Measurements from ENCODE around the gene HDAC9. TPM values are rescaled to one million over a fixed set of nuclear protein-coding genes. Genes with fewer than 3 reads are reported as not detected.

HDAC9 gene
- total RNA-seq, 1 experiment from 2014 or later: 7.7 TPM

DNA sequence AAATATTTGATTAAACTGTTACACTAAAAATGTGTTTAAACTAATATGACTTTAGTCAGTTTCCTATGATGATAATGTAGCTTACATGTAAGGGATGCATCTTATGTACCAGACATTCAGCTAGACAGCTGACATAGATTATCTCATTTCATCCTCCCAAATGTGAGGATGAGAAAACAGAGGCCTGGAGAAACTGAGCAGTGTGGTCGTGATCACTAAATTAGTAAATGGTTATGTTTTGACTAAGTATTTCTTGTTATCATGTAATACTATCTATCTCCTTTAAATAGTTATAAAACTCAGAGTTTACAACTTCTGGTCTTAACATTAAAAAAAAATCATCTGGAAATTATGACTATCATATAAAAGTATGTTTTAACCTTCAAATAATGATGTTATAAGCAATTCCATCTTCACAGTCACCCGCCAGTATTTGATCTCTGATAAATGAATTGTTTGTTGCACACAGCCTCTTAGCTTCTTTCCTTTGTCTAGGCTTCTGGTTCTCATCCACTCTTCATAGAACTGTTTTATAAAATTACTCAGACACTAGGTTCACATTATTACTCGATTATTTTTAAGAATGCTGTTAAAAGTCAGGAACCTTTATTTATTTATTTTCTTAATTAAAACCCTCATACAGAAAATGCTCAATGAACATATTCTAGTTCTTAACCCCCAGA is 33.6 kb upstream of the HDAC9 start:
- no peak overlapping the region for H3K23ac ChIP-seq (ENCODE audit: insufficient read length, low read depth, low read length)
- H3K4me2 ChIP-seq (ENCODE audit: insufficient read depth, insufficient read length, low read length): no peak overlapping the region
- H3K79me1 ChIP-seq (ENCODE audit: insufficient read depth, low read depth, low read length, poor library complexity, severe bottlenecking): no peaks in the 10 kb centered on the region
- no peak overlapping the region for H2BK20ac ChIP-seq (ENCODE audit: low read depth, low read length, poor library complexity, severe bottlenecking)
- no peak overlapping the region for H4K8ac ChIP-seq (replicated peaks; ENCODE audit: insufficient read length, low read depth, low read length)
- Mint-ChIP-seq H3K4me1 (peaks cover 4 to 5% of the 10 kb centered on the region in 2 experiments; a peak in 3 of 4 replicates), H3K36me3 (ENCODE audit: insufficient read depth in 1 of 3, low read depth in 3 of 3) (no peaks in the 10 kb centered on the region), H3K9me3 (no peaks in the 10 kb centered on the region), H3K4me3 (no peak overlapping the region), H3K27ac (no peak overlapping the region), H3K27me3 (ENCODE audit: low read depth) (no peaks in the 10 kb centered on the region)
- H3K23me2 ChIP-seq (ENCODE audit: insufficient read length, low read depth, low read length, poor library complexity, severe bottlenecking): no peaks in the 10 kb centered on the region
- H3K27ac ChIP-seq (ENCODE audit: insufficient read length, low read depth, low read length): no peak overlapping the region
- H2BK12ac ChIP-seq (ENCODE audit: insufficient read length, low read depth, low read length): no peak overlapping the region
- H3K4me1 ChIP-seq (ENCODE audit: insufficient read depth, low read length): no peaks in the 10 kb centered on the region
- no peaks in the 10 kb centered on the region for H4K20me1 ChIP-seq (ENCODE audit: control insufficient read depth, insufficient read depth, insufficient read length)
- TF ChIP-seq, protein P1, sequence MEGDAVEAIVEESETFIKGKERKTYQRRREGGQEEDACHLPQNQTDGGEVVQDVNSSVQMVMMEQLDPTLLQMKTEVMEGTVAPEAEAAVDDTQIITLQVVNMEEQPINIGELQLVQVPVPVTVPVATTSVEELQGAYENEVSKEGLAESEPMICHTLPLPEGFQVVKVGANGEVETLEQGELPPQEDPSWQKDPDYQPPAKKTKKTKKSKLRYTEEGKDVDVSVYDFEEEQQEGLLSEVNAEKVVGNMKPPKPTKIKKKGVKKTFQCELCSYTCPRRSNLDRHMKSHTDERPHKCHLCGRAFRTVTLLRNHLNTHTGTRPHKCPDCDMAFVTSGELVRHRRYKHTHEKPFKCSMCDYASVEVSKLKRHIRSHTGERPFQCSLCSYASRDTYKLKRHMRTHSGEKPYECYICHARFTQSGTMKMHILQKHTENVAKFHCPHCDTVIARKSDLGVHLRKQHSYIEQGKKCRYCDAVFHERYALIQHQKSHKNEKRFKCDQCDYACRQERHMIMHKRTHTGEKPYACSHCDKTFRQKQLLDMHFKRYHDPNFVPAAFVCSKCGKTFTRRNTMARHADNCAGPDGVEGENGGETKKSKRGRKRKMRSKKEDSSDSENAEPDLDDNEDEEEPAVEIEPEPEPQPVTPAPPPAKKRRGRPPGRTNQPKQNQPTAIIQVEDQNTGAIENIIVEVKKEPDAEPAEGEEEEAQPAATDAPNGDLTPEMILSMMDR (conservative IDR thresholded peaks at IDR 0.05): no peak
- WGBS (ENCODE audit: extremely low coverage, insufficient read length, low lambda C conversion rate): no CpG with 5 or more reads among the region's 3 CpGs
- no peak overlapping the region for H2AK5ac ChIP-seq (ENCODE audit: insufficient read length, low read length)
- no peak overlapping the region for H4K5ac ChIP-seq (ENCODE audit: insufficient read length, low read depth, low read length)
- H2BK5ac ChIP-seq (ENCODE audit: insufficient read length, low read length): no peak overlapping the region
- DNase-seq: no peak
- H3K27me3 ChIP-seq (ENCODE audit: insufficient read depth, low read length): no peaks in the 10 kb centered on the region
- H2BK15ac ChIP-seq (ENCODE audit: low read depth, low read length): no peak overlapping the region
- H3K79me2 ChIP-seq (ENCODE audit: insufficient read depth, low read length): no peaks in the 10 kb centered on the region
- no peak overlapping the region for H3K56ac ChIP-seq (ENCODE audit: insufficient read length, low read depth, low read length)
- H3K4ac ChIP-seq (ENCODE audit: low read depth, low read length): no peak overlapping the region
- no peak overlapping the region for H3K9ac ChIP-seq (ENCODE audit: extremely low read depth, insufficient read length, low read length)
- H4K91ac ChIP-seq (ENCODE audit: insufficient read length, low read depth, low read length): no peak overlapping the region
- H3T11ph ChIP-seq (ENCODE audit: low read length): no peak overlapping the region
- H2AFZ ChIP-seq (ENCODE audit: low read length): no peak overlapping the region
- H3K14ac ChIP-seq (ENCODE audit: insufficient read depth, low read length): no peak overlapping the region
- H2BK120ac ChIP-seq (ENCODE audit: low read depth, low read length, poor library complexity, severe bottlenecking): no peak overlapping the region
- no peaks in the 10 kb centered on the region for H3K9me3 ChIP-seq (ENCODE audit: control insufficient read depth, low read depth, low read length)
- H3K18ac ChIP-seq (ENCODE audit: insufficient read length, low read depth, low read length): no peak overlapping the region

Data from H9 (cell line).